Naive thymus-derived CD8-positive, alpha-beta T cell (primary cell): ENCODE data around the gene EXOC8. TPM values are rescaled to one million over a fixed set of nuclear protein-coding genes. Genes with fewer than 3 reads are reported as not detected.

Experiments
- ATAC-seq, 2 donors: fragments of 150-1000 bp; cut with Tn5 transposase in 1 of 2; sonication (Bioruptor Pico), chemical (Tn5 transposase) in 1 of 2; 1 replicate in 1 of 2; 2 replicates in 1 of 2; pipeline ENCODE4 v1.10.0; 2021; ENCODE audit warnings: mild to moderate bottlenecking in 2 of 2, moderate library complexity in 2 of 2
- POLR2A ChIA-PET: fragments of 350-600 bp; sonication (Branson Sonifier 250); formaldehyde crosslinking; loops from one replicate; lab custom pipeline; 2021; ENCODE audit warnings: antibody characterized with exemption; lab: Charles Lee
- DNase-seq, 10 donors: peaks; one replicate each; pipeline versions ENCODE4 v3.0.0 to v3.0.0-alpha.2; 2020 to 2022
- H3K27ac Mint-ChIP-seq, 10 donors: one replicate each; pipeline ENCODE4 v1.8.0; 2020 to 2022; ENCODE audit warnings: mild to moderate bottlenecking in 10 of 10, mixed read lengths in 10 of 10, moderate library complexity in 4 of 10, inconsistent platforms in 1 of 10
- H3K27me3 Mint-ChIP-seq, 5 donors: one replicate each; pipeline ENCODE4 v1.8.0; 2021 to 2022; ENCODE audit warnings: mixed read lengths in 5 of 5
- H3K36me3 Mint-ChIP-seq, 3 donors: one replicate each; pipeline ENCODE4 v1.8.0; 2020 to 2022; ENCODE audit warnings: mixed read lengths in 3 of 3, mild to moderate bottlenecking in 2 of 3, inconsistent platforms in 1 of 3
- H3K4me1 Mint-ChIP-seq, 4 donors: one replicate each; pipeline ENCODE4 v1.8.0; 2021 to 2022; ENCODE audit warnings: mixed read lengths in 4 of 4
- H3K4me3 Mint-ChIP-seq, 10 donors: one replicate each; pipeline ENCODE4 v1.8.0; 2020 to 2022; ENCODE audit warnings: mild to moderate bottlenecking in 10 of 10, mixed read lengths in 10 of 10, moderate library complexity in 6 of 10, inconsistent platforms in 1 of 10
- H3K9me3 Mint-ChIP-seq, 9 donors: one replicate each; pipeline ENCODE4 v1.8.0; 2020 to 2022; ENCODE audit warnings: mixed read lengths in 9 of 9, mild to moderate bottlenecking in 3 of 9, inconsistent platforms in 1 of 9, moderate library complexity in 1 of 9
- polyA plus RNA-seq, 3 donors: library from polyadenylated mRNA; unstranded; fragments of 300-500 nt; fragmentation: Illumina TruSeq; gene quantifications; one replicate each; pipeline ENCODE4 v1.2.3, GENCODE V29; 2021
- total RNA-seq, 8 experiments: library from RNA in 2 of 8; stranded (reverse) in 2 of 8; gene quantifications; one replicate each; pipeline ENCODE4 v1.2.3 and lab custom pipeline; 2021 to 2026

The EXOC8 gene
- total and polyA plus RNA-seq, 5 experiments from 2014 or later, result 1.9 to 32.1 (median 3.0) TPM

GRCh38 chr1:231327617-231328016 is 10.0 kb downstream of the EXOC8 start:
- H3K36me3 Mint-ChIP-seq, result peaks cover 9 to 13% (median 11%) of the 10 kb centered on the region in 3 donors
- no peak for ATAC-seq
- DNase-seq, result no peak
- H3K27me3 Mint-ChIP-seq, result no peaks in the 10 kb centered on the region
- peaks cover 0 to 16% (median 2%) of the 10 kb centered on the region in 4 donors for H3K4me1 Mint-ChIP-seq
- peaks cover 0 to 16% (median 3%) of the 10 kb centered on the region in 9 donors for H3K9me3 Mint-ChIP-seq
- H3K4me3 Mint-ChIP-seq, result no peak overlapping the region
- POLR2A ChIA-PET, result no interaction called here
- no peak overlapping the region for H3K27ac Mint-ChIP-seq

- H3K9me3 Mint-ChIP-seq, result peaks cover 0 to 7% (median 1%) of the 10 kb centered on the region in 9 donors
Measured at GRCh38 chr1:231326248-231326647, 11.4 kb downstream of the EXOC8 start.

GRCh38 chr1:231324660-231325059 is 13.0 kb downstream of the EXOC8 start:
- Mint-ChIP-seq H3K27me3 (no peaks in the 10 kb centered on the region), H3K36me3 (no peaks in the 10 kb centered on the region), H3K4me3 (no peak overlapping the region), H3K9me3 (peaks cover 0 to 3% (median 0%) of the 10 kb centered on the region in 9 donors), H3K27ac (no peak overlapping the region), H3K4me1 (peaks cover 0 to 3% (median 1%) of the 10 kb centered on the region in 4 donors)
- no peak for ATAC-seq
- DNase-seq, result no peak
- POLR2A ChIA-PET, result interaction anchor here (0.6 kb wide), 1 partner anchor 114 kb away, joined by 3 read pairs; no protein-coding TSS in a partner anchor

More at GRCh38 chr1:231326248-231326647, 11.4 kb downstream of the EXOC8 start:
- DNase-seq, result no peak
- ATAC-seq, result no peak
- Mint-ChIP-seq H3K36me3 (peaks cover 0 to 4% (median under 1%) of the 10 kb centered on the region in 3 donors), H3K4me1 (peaks cover 0 to 6% (median 2%) of the 10 kb centered on the region in 4 donors), H3K4me3 (no peak overlapping the region), H3K27ac (no peak overlapping the region), H3K27me3 (no peaks in the 10 kb centered on the region)
- POLR2A ChIA-PET, result no interaction called here

GRCh38 chr1:231322880-231323530 is 14.6 kb downstream of the EXOC8 start:
- no peaks in the 10 kb centered on the region for H3K27me3 Mint-ChIP-seq
- H3K9me3 Mint-ChIP-seq, result no peaks in the 10 kb centered on the region
- DNase-seq (no peak), ATAC-seq (no peak)
- no peaks in the 10 kb centered on the region for H3K4me1 Mint-ChIP-seq
- no peak overlapping the region for H3K4me3 Mint-ChIP-seq
- POLR2A ChIA-PET, result no interaction called here
- no peak overlapping the region for H3K27ac Mint-ChIP-seq
- no peaks in the 10 kb centered on the region for H3K36me3 Mint-ChIP-seq

GRCh38 chr1:231319080-231319479 is 18.6 kb downstream of the EXOC8 start:
- Mint-ChIP-seq H3K9me3 (no peaks in the 10 kb centered on the region), H3K4me3 (no peak overlapping the region), H3K27me3 (peaks cover 0 to 3% (median 0%) of the 10 kb centered on the region in 5 donors), H3K4me1 (peaks cover 0 to 6% (median 1%) of the 10 kb centered on the region in 4 donors), H3K36me3 (no peaks in the 10 kb centered on the region), H3K27ac (peak overlapping the region in 1 of 10 donors; percentile 1)
- no peak for DNase-seq
- POLR2A ChIA-PET, result no interaction called here
- no peak for ATAC-seq

GRCh38 chr1:231318568-231318967 is 19.1 kb downstream of the EXOC8 start:
- H3K27ac Mint-ChIP-seq, result peak overlapping the region in 2 of 10 donors; percentile 1 to 70
- H3K4me1 Mint-ChIP-seq, result peaks cover 0 to 6% (median 1%) of the 10 kb centered on the region in 4 donors
- H3K27me3 Mint-ChIP-seq, result peaks cover 0 to 3% (median 0%) of the 10 kb centered on the region in 5 donors
- ATAC-seq (no peak), DNase-seq (no peak)
- no peak overlapping the region for H3K4me3 Mint-ChIP-seq
- H3K9me3 Mint-ChIP-seq, result no peaks in the 10 kb centered on the region
- POLR2A ChIA-PET, result no interaction called here
- H3K36me3 Mint-ChIP-seq, result no peaks in the 10 kb centered on the region

GRCh38 chr1:231318015-231318355 is 19.7 kb downstream of the EXOC8 start:
- Mint-ChIP-seq H3K4me3 (no peak overlapping the region), H3K4me1 (peaks cover 0 to 6% (median 1%) of the 10 kb centered on the region in 4 donors), H3K9me3 (no peaks in the 10 kb centered on the region), H3K27me3 (peaks cover 0 to 3% (median 0%) of the 10 kb centered on the region in 5 donors), H3K27ac (peak overlapping the region in 1 of 10 donors; percentile 70), H3K36me3 (no peaks in the 10 kb centered on the region)
- POLR2A ChIA-PET, result no interaction called here
- ATAC-seq, result no peak
- DNase-seq, result no peak

GRCh38 chr1:231317306-231318014 is 20.2 kb downstream of the EXOC8 start:
- Mint-ChIP-seq H3K27me3 (peaks cover 0 to 3% (median 0%) of the 10 kb centered on the region in 5 donors), H3K9me3 (no peaks in the 10 kb centered on the region), H3K4me3 (no peak overlapping the region), H3K4me1 (peaks cover 0 to 6% (median 1%) of the 10 kb centered on the region in 4 donors), H3K36me3 (no peaks in the 10 kb centered on the region), H3K27ac (no peak overlapping the region)
- DNase-seq (no peak), ATAC-seq (no peak)
- POLR2A ChIA-PET, result no interaction called here

GRCh38 chr1:231315887-231316286 is 21.8 kb downstream of the EXOC8 start:
- Mint-ChIP-seq H3K27me3 (peaks cover 0 to 7% (median 0%) of the 10 kb centered on the region in 5 donors), H3K9me3 (no peaks in the 10 kb centered on the region), H3K27ac (no peak overlapping the region)

GRCh38 chr1:231313661-231314060 is 24.0 kb downstream of the EXOC8 start:
- Mint-ChIP-seq H3K27ac (no peak overlapping the region), H3K4me1 (peaks cover 0 to 6% (median 1%) of the 10 kb centered on the region in 4 donors), H3K27me3 (peaks cover 0 to 7% (median 0%) of the 10 kb centered on the region in 5 donors), H3K4me3 (no peak overlapping the region), H3K9me3 (no peaks in the 10 kb centered on the region), H3K36me3 (no peaks in the 10 kb centered on the region)
- POLR2A ChIA-PET, result no interaction called here
- DNase-seq (no peak), ATAC-seq (no peak)

More at GRCh38 chr1:231315887-231316286, 21.8 kb downstream of the EXOC8 start:
- POLR2A ChIA-PET, result interaction anchor here (0.6 kb wide), 1 partner anchor 186 kb away, joined by 4 read pairs; no protein-coding TSS in a partner anchor
- peak in 5 of 10 donors; percentile 9 to 27 (median 20) for DNase-seq
- peaks cover 0 to 6% (median 1%) of the 10 kb centered on the region in 4 donors for H3K4me1 Mint-ChIP-seq
- ATAC-seq, result peak; percentile 57 to 62
- H3K4me3 Mint-ChIP-seq, result no peak overlapping the region
- no peaks in the 10 kb centered on the region for H3K36me3 Mint-ChIP-seq

GRCh38 chr1:231312432-231312788 is 25.2 kb downstream of the EXOC8 start:
- H3K4me3 Mint-ChIP-seq, result no peak overlapping the region
- H3K9me3 Mint-ChIP-seq, result no peaks in the 10 kb centered on the region
- H3K4me1 Mint-ChIP-seq, result peaks cover 0 to 6% (median 1%) of the 10 kb centered on the region in 4 donors
- H3K27me3 Mint-ChIP-seq, result peaks cover 0 to 7% (median 0%) of the 10 kb centered on the region in 5 donors
- no peak for DNase-seq
- H3K36me3 Mint-ChIP-seq, result no peaks in the 10 kb centered on the region
- no peak for ATAC-seq
- POLR2A ChIA-PET, result no interaction called here
- H3K27ac Mint-ChIP-seq, result no peak overlapping the region

- Mint-ChIP-seq H3K9me3 (no peaks in the 10 kb centered on the region), H3K4me3 (no peak overlapping the region), H3K4me1 (peaks cover 0 to 6% (median 3%) of the 10 kb centered on the region in 4 donors), H3K27me3 (peaks cover 0 to 7% (median 0%) of the 10 kb centered on the region in 5 donors), H3K36me3 (no peaks in the 10 kb centered on the region), H3K27ac (no peak overlapping the region)
- POLR2A ChIA-PET, result no interaction called here
- no peak for DNase-seq
- no peak for ATAC-seq
Measured at GRCh38 chr1:231311720-231312431, 25.8 kb downstream of the EXOC8 start.
